ENCODE data around the gene THRAP3. TPM values are rescaled to one million over a fixed set of nuclear protein-coding genes. Genes with fewer than 3 reads are reported as not detected.
"Not testable (repeated sequence)": the region's sequence is repeated elsewhere in the genome, so short reads cannot be mapped to it uniquely, and the experiment has no call there.

Gene THRAP3
- total RNA-seq, 2 experiments from 2014 or later, result 149 to 182 TPM

DNA sequence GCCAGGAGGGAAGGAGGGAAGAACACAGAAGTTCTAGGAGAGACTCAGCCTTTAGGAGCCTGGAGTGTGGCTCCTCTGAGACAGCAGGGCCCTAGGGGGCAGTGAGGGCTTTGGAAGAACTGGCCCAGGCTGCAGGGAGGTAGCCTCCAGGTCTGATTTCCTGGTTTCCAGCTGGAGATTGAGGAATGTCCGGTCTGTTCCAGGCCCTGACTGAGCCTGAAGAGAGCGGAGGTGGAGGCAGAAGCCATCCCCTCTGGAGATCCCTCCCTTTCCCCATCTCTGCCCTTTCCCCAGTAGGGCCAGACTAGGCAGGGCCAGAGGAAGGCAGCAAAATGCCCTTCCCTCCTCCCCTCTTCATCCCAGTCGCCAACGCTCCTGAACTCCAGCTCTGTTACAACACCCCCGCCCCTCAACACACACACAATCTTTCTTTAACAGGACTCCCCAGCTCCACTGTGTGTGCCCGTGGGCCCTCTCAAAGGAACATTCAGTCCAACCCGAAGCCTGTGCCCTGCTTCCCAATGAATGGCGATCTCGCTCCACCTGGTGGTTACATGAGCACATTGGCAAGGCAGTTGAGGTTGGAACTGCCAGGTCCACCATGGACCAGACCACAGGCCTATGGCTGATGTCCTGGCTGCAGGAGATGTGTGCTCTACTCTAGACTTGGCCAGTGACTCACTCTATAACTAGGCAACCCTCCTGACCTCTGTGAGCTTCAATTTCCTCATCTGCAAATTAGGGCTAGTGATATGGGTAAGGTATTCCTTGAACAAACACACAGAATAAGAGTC lies 36.2 kb upstream of the THRAP3 start:
- ATAC-seq, result peak; percentile 99

GRCh38 chr1:36196805-36197204 lies 27.4 kb upstream of the THRAP3 start:
- CTCF ChIA-PET, result interaction anchor here (0.6 kb wide), 1 partner anchor 48 kb away, joined by 3 read pairs; no protein-coding TSS in a partner anchor
- not testable (repeated sequence) for H3K27me3 Mint-ChIP-seq, H3K27ac Mint-ChIP-seq

More for the DNA sequence above, 36.2 kb upstream of the THRAP3 start:
- Mint-ChIP-seq H3K9me3 (ENCODE audit: low read depth) (no peaks in the 10 kb centered on the region), H3K27ac (peak overlapping the region; percentile 56), H3K27me3 (no peaks in the 10 kb centered on the region), H3K4me1 (peaks cover 4% of the 10 kb centered on the region), H3K4me3 (no peak overlapping the region), H3K36me3 (ENCODE audit: low read depth) (no peaks in the 10 kb centered on the region)
- CTCF ChIA-PET, result interaction anchor here (0.6 to 3.6 kb wide), 29 partner anchors 14 to 299 kb away, joined by 3 to 52 read pairs (median 3); partner anchors contain the start of genes MAP7D1, THRAP3 and TRAPPC3
- intact Hi-C loops (cut with DNase I, micrococcal nuclease), result loop anchor here (1.0 kb wide), 4 partner anchors 36 to 97 kb away; partner anchors contain the start of genes TRAPPC3 (in 2 of the 2) and THRAP3 (in 1 of the 2)
- DNase-seq, result peak; percentile 87
- POLR2A ChIA-PET, result interaction anchor here (0.8 kb wide), 1 partner anchor 27 kb away, joined by 5 read pairs; no protein-coding TSS in a partner anchor

GRCh38 chr1:36198641-36199040 lies 25.6 kb upstream of the THRAP3 start:
- H3K4me1 Mint-ChIP-seq, result no peaks in the 10 kb centered on the region
- ChIA-PET CTCF (interaction anchor here (0.8 kb wide), 1 partner anchor 89 kb away, joined by 3 read pairs; no protein-coding TSS in a partner anchor), POLR2A (no interaction called here)
- intact Hi-C loops (cut with DNase I, micrococcal nuclease), result no loop called here
- H3K27me3 Mint-ChIP-seq, result peaks cover 8% of the 10 kb centered on the region
- no peaks in the 10 kb centered on the region for H3K36me3 Mint-ChIP-seq (ENCODE audit: low read depth)
- no peak overlapping the region for H3K4me3 Mint-ChIP-seq
- DNase-seq, result no peak
- no peaks in the 10 kb centered on the region for H3K9me3 Mint-ChIP-seq (ENCODE audit: low read depth)
- H3K27ac Mint-ChIP-seq, result no peak overlapping the region
- no peak for ATAC-seq

More at GRCh38 chr1:36196805-36197204, 27.4 kb upstream of the THRAP3 start:
- H3K4me1 Mint-ChIP-seq; H3K9me3 Mint-ChIP-seq (ENCODE audit: low read depth); H3K36me3 Mint-ChIP-seq (ENCODE audit: low read depth); DNase-seq; ATAC-seq; H3K4me3 Mint-ChIP-seq; intact Hi-C loops (cut with DNase I, micrococcal nuclease): not testable (repeated sequence)
- POLR2A ChIA-PET, result interaction anchor here (0.7 kb wide), 1 partner anchor 89 kb away, joined by 3 read pairs; no protein-coding TSS in a partner anchor

DNA sequence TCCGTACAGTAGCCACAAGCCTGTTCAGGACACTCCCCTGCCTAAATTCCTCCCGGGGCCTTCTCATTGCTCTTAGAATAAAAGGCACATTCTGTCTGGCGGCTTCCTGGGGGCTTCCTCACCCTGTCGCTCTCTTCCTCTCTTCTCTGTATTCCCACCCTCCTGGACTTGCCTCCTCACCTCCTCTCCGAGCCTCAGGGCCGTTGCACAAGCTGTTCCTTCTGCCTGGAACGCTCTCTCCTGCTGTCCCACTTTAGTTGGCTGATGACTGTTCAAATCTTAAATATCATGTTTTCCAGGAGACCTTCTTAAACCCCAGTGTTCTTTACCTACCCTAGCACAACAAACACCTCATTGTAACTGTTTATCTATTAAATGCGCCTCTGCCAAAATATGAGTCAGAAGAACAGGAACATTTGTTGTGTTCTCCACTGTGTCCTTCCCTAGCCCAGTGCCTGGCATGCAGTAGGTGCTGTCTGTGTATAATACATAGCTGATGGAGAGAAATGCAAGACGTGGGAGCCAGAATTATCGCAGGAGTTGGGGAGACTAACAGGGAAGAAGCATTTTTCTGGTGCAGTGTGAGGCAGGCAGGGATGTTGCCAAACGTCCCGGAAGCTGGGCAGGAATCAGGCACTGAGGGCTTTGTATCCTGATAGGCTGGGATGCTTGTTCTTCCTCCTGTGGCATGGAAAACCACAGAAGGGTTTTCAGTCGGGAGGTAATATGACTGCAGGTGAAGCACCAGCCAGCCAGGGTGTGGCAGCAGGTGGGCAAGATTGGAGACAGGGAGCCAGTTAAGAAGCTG lies 24.1 kb upstream of the THRAP3 start:
- Mint-ChIP-seq H3K27me3 (peaks cover 8% of the 10 kb centered on the region), H3K4me3 (no peak overlapping the region), H3K36me3 (ENCODE audit: low read depth) (no peaks in the 10 kb centered on the region), H3K27ac (no peak overlapping the region), H3K4me1 (no peaks in the 10 kb centered on the region), H3K9me3 (ENCODE audit: low read depth) (no peaks in the 10 kb centered on the region)
- intact Hi-C loops (cut with DNase I, micrococcal nuclease), result no loop called here
- POLR2A ChIA-PET, result no interaction called here
- DNase-seq (no peak), ATAC-seq (no peak)
- CTCF ChIA-PET, result interaction anchor here (0.6 to 1.1 kb wide), 4 partner anchors 23 to 316 kb away, joined by 3 to 4 read pairs (median 3); no protein-coding TSS in a partner anchor

- peaks cover 13% of the 10 kb centered on the region for H3K4me1 Mint-ChIP-seq
- ChIA-PET CTCF (interaction anchor here (1.5 kb wide), 1 partner anchor 80 kb away, joined by 3 read pairs; no protein-coding TSS in a partner anchor), POLR2A (no interaction called here)
- no peak for ATAC-seq
- H3K4me3 Mint-ChIP-seq, result no peak overlapping the region
- no peak overlapping the region for H3K27ac Mint-ChIP-seq
- H3K36me3 Mint-ChIP-seq (ENCODE audit: low read depth), result no peaks in the 10 kb centered on the region
- no peaks in the 10 kb centered on the region for H3K9me3 Mint-ChIP-seq (ENCODE audit: low read depth)
- peaks cover 8% of the 10 kb centered on the region for H3K27me3 Mint-ChIP-seq
- DNase-seq, result no peak
- intact Hi-C loops (cut with DNase I, micrococcal nuclease), result no loop called here
These were observed 21.2 kb upstream of the THRAP3 start for GRCh38 chr1:36203027-36203553.

DNA sequence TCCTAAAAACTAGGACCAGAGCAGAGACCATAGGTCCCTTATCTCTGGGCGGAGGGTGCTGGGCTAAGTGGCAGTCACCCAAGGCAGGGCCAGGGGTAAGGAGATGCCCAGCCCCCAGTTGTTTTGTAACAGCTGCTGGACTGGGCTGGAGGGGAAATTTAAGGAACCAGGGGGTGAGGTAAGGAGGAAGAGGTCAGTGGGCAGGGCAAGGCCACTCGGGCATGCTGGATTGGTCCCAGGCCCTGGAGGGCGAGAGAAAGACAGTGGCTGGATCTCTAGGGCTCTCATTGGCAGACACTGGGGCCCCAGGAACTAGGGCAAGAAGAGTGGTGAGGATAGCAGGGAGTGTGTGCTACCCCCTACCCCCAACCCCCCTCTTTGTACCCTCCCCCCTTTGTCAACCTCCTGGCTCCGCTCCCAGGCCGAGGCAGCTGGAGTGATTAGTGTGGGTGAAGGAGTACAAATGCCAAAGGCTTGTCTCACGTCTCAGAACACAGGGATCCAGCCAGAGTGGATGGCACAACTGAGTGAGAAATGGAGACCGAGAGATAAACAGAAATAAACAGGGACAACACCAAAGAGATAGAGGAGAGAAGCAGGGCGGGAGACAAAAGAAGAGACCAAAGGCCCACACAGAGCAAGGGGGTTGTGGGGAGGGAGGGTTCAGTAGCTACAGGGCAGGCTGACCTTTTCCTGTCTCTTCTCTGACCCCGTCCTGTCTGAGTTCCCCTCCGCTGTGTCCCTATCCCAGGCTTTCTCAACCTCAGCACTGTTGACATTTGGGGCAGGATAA lies 20.5 kb upstream of the THRAP3 start:
- no peak for ATAC-seq
- CTCF ChIA-PET, result interaction anchor here (1.5 kb wide), 1 partner anchor 79 kb away, joined by 3 read pairs; no protein-coding TSS in a partner anchor
- DNase-seq, result no peak

DNA sequence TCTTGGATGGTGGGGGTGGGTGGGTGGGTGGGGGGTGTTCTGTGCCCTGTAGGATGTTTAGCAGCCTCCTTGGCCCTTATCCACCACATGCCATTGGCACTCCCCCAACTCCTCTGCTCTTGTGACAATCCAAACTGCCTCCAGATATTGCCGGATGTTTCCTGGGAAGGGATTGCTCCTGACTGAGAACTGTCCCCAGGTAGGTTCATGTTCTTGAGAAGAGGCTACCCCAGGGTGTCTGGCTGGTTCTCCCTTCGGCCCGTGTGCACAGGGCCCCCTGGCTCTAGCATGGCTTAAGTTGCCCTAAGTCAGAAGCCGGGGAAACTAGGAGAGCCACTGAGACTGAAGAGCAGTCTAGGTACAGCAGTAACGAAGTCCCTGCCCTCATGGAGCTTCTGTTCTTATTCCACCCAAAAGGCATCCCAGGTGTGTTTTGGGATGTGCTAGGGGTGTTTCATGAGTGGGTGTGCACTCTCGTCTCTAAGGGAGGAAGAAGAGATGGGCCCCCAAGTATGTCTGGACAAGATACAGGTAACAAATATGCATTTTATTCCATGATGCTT lies 19.8 kb upstream of the THRAP3 start:
- ChIA-PET POLR2A (no interaction called here), CTCF (no interaction called here)
- Mint-ChIP-seq H3K27ac (no peak overlapping the region), H3K4me1 (peaks cover 13% of the 10 kb centered on the region), H3K27me3 (peaks cover 8% of the 10 kb centered on the region), H3K9me3 (ENCODE audit: low read depth) (no peaks in the 10 kb centered on the region), H3K4me3 (no peak overlapping the region), H3K36me3 (ENCODE audit: low read depth) (no peaks in the 10 kb centered on the region)
- DNase-seq (no peak), ATAC-seq (no peak)
- intact Hi-C loops (cut with DNase I, micrococcal nuclease), result no loop called here

More for the DNA sequence above, 20.5 kb upstream of the THRAP3 start:
- no peak overlapping the region for H3K4me3 Mint-ChIP-seq
- peaks cover 13% of the 10 kb centered on the region for H3K4me1 Mint-ChIP-seq
- intact Hi-C loops (cut with DNase I, micrococcal nuclease), result no loop called here
- H3K27ac Mint-ChIP-seq, result peak overlapping the region; percentile 12
- POLR2A ChIA-PET, result no interaction called here
- H3K27me3 Mint-ChIP-seq, result peaks cover 8% of the 10 kb centered on the region
- H3K36me3 Mint-ChIP-seq (ENCODE audit: low read depth), result no peaks in the 10 kb centered on the region
- H3K9me3 Mint-ChIP-seq (ENCODE audit: low read depth), result no peaks in the 10 kb centered on the region

DNA sequence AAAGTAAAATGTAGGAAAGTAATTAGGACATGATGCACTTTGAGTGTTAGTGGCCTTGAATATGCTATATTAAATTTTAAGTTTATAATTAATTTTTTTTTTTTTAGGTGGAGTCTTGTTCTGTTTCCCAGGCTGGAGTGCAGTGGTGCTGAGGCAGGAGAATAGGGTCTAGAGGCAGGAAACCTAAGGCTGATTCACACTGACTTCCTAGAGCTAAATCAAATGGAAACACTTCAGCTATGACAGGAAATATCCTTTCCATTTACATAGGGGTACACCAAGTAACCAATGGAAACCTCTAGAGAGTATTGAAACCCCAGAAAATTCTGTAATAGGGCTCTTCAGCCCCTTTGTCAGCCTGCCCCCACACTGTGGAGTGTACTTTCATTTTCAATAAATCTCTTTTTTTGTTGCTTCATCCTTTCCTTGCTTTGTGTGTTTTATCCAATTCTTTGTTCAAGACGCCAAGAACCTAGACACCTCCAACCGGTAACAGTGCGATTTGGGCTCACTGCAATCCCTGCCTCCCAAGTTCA lies 17.9 kb upstream of the THRAP3 start:
- DNase-seq (peak; percentile 29), ATAC-seq (peak; percentile 84)
- Mint-ChIP-seq H3K36me3 (ENCODE audit: low read depth) (no peaks in the 10 kb centered on the region), H3K27ac (peak overlapping the region; percentile 75), H3K27me3 (peaks cover 1% of the 10 kb centered on the region), H3K4me3 (no peak overlapping the region), H3K4me1 (peaks cover 13% of the 10 kb centered on the region), H3K9me3 (ENCODE audit: low read depth) (no peaks in the 10 kb centered on the region)
- CTCF ChIA-PET, result interaction anchor here (0.6 to 2.2 kb wide), 4 partner anchors 10 to 83 kb away, joined by 3 to 8 read pairs (median 4); partner anchors contain the start of gene TRAPPC3
- intact Hi-C loops (cut with DNase I, micrococcal nuclease), result no loop called here
- POLR2A ChIA-PET, result interaction anchor here (0.6 to 1.0 kb wide), 2 partner anchors 29 to 58 kb away, joined by 3 read pairs; no protein-coding TSS in a partner anchor

DNA sequence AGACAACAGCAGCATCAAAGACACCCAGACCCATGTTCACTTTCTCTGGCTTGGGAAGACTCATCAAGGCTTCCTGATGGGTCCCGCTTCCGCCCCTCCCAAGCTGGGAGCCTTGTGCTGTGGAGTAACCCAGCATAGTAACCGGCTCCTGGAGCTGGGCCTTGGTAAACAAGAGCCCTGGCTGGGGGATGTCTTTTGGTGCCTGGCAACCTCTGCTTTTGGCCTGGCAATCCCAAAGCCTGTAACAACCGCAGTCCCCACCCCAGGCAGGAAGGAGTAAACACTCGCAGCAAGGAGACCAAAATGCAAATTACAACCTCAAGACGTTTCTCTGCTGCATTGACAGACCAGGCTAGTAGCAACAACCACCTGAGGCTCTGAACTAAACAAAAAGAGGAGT lies 16.9 kb upstream of the THRAP3 start:
- peak overlapping the region; percentile 53 for H3K27ac Mint-ChIP-seq
- CTCF ChIA-PET, result interaction anchor here (2.2 kb wide), 1 partner anchor 58 kb away, joined by 8 read pairs; the partner anchor contains the start of gene TRAPPC3
- intact Hi-C loops (cut with DNase I, micrococcal nuclease), result no loop called here

More for the DNA sequence above, 16.9 kb upstream of the THRAP3 start:
- Mint-ChIP-seq H3K27me3 (peaks cover 1% of the 10 kb centered on the region), H3K9me3 (ENCODE audit: low read depth) (no peaks in the 10 kb centered on the region), H3K36me3 (ENCODE audit: low read depth) (no peaks in the 10 kb centered on the region), H3K4me3 (no peak overlapping the region), H3K4me1 (peaks cover 13% of the 10 kb centered on the region)
- DNase-seq, result no peak
- POLR2A ChIA-PET, result no interaction called here
- ATAC-seq, result no peak
